Measurements from ENCODE around the gene TBPL2. TPM values are rescaled to one million over a fixed set of nuclear protein-coding genes. Genes with fewer than 3 reads are reported as not detected.
A peak's percentile ranks its signal among the peaks of the same experiment; 100 is the strongest.

TBPL2 gene
- total RNA-seq, 1 experiment from 2014 or later: not detected

DNA sequence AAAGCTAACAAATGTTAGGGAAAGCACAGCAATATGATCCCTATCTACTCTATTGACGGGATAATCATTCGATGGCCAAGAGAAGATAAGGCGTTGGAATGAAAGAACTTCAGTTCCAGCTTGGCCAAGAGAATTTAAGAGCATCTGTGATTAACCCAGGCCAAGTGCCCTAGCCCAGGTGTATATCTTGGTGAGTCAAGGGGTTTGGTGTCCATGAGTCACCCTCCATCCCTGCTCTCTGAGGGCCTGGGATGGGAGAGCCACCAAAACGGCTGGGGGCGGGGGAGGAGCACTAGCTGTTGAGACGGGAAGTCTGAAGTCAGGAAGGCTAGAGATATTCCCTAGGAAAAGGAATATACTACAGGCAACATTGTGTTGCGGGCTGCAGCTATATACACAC is 13.0 kb downstream of the TBPL2 start:
- Histone ChIP-seq H3K36me3 (ENCODE audit: control insufficient read depth in 1 of 2, insufficient read depth in 2 of 2, low read length in 2 of 2) (no peaks in the 10 kb centered on the region), H3K9ac (ENCODE audit: low read length) (peak overlapping the region; percentile 35), H3K9me3 (ENCODE audit: control insufficient read depth in 1 of 2, insufficient read depth in 1 of 2, low read depth in 1 of 2, low read length in 2 of 2) (no peaks in the 10 kb centered on the region), H3K79me2 (ENCODE audit: insufficient read depth, low read length) (no peaks in the 10 kb centered on the region), H3K4me1 (ENCODE audit: control insufficient read depth in 1 of 2, insufficient read depth in 2 of 2, low read length in 2 of 2) (peaks cover 7 to 21% of the 10 kb centered on the region in 2 experiments), H3K4me3 (replicated peaks in 1 of 2; ENCODE audit: low read depth in 1 of 2, low read length in 2 of 2) (peak overlapping the region; percentile 19 to 32), H4K20me1 (ENCODE audit: insufficient read depth) (no peaks in the 10 kb centered on the region), H3K27ac (ENCODE audit: low read depth, low read length) (no peak overlapping the region), H2AFZ (ENCODE audit: low read depth, low read length, poor library complexity, severe bottlenecking) (peak overlapping the region; percentile 93), H3K9me2 (ENCODE audit: insufficient read depth) (no peaks in the 10 kb centered on the region), H3K4me2 (ENCODE audit: low read length) (peak overlapping the region; percentile 65), H3K27me3 (ENCODE audit: insufficient read depth, low read length) (no peaks in the 10 kb centered on the region)
- peak; percentile 70 for DNase-seq (ENCODE audit: low read depth, low spot score)
- RAD21 ChIA-PET (ENCODE audit: low non-redundant PET in 1 of 2, low total read pairs in 2 of 2, uncharacterized antibody in 2 of 2, unreplicated experiment in 2 of 2): interaction anchor here in 1 of 2 experiments (0.7 to 0.9 kb wide), 2 partner anchors 11 to 135 kb away, joined by 3 read pairs; no protein-coding TSS in a partner anchor
- POLR2A ChIA-PET: interaction anchor here (0.7 to 1.7 kb wide), 6 partner anchors 11 to 324 kb away, joined by 3 to 7 read pairs (median 3); no protein-coding TSS in a partner anchor
- CTCF ChIA-PET: interaction anchor here (0.9 to 3.8 kb wide), 7 partner anchors 9 to 157 kb away, joined by 3 to 17 read pairs (median 5); no protein-coding TSS in a partner anchor
- BruUV-seq (replicated peaks): no TSS peak
- TF ChIP-seq FOSL1 (IDR thresholded peaks at IDR 0.05; ENCODE audit: low read depth) (peak; percentile 80), SRF (IDR thresholded peaks at IDR 0.05; ENCODE audit: low read depth) (no peak), CBX3 (IDR thresholded peaks at IDR 0.05; ENCODE audit: low read depth) (peak; percentile 61; the same call in 1 of the 2 replicates), YY1 (IDR thresholded peaks at IDR 0.05; ENCODE audit: extremely low read depth, insufficient replicate concordance, low read depth, low read length) (peak; percentile 5), EZH2phosphoT487 (IDR thresholded peaks at IDR 0.05; ENCODE audit: borderline replicate concordance) (no peak), POLR2AphosphoS5 (IDR thresholded peaks at IDR 0.05; ENCODE audit: low read depth, low read length) (no peak), JUND (IDR thresholded peaks at IDR 0.05) (peak; percentile 76)
- TF ChIP-seq, protein P1, sequence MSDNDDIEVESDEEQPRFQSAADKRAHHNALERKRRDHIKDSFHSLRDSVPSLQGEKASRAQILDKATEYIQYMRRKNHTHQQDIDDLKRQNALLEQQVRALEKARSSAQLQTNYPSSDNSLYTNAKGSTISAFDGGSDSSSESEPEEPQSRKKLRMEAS (IDR thresholded peaks at IDR 0.05): no peak
- peak; percentile 91 for ATAC-seq
- intact Hi-C loops (cut with micrococcal nuclease): no loop called here

DNA sequence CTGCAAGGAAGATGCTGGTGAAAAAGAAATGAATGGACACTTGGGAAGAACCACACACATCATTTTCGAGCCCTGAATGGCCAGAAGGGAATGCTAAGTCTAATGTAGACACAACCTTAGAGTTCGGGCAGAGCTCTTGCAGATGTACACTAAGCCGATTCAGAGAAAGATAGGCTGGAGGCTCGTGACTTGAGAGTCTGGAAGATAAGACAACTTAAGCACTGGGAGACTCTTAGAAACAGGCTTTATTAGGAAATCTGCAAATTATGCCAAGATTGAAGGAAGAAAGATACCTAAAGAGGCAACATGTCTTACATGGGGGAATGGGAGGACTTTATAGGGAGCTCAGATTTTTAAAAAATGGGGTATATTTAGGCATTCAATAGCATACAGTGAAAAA is 13.5 kb downstream of the TBPL2 start:
- no TSS peak for BruUV-seq (replicated peaks)
- Histone ChIP-seq H3K79me2 (ENCODE audit: insufficient read depth, low read length) (no peaks in the 10 kb centered on the region), H4K20me1 (ENCODE audit: insufficient read depth) (no peaks in the 10 kb centered on the region), H3K4me1 (ENCODE audit: control insufficient read depth in 1 of 2, insufficient read depth in 2 of 2, low read length in 2 of 2) (peaks cover 7 to 21% of the 10 kb centered on the region in 2 experiments), H3K9ac (ENCODE audit: low read length) (no peak overlapping the region; the same call in 1 of the 2 replicates), H3K27ac (ENCODE audit: low read depth, low read length) (no peak overlapping the region), H3K27me3 (ENCODE audit: insufficient read depth, low read length) (no peaks in the 10 kb centered on the region), H3K4me2 (ENCODE audit: low read length) (peak overlapping the region; percentile 65), H3K36me3 (ENCODE audit: control insufficient read depth in 1 of 2, insufficient read depth in 2 of 2, low read length in 2 of 2) (no peaks in the 10 kb centered on the region), H3K4me3 (replicated peaks in 1 of 2; ENCODE audit: low read depth in 1 of 2, low read length in 2 of 2) (no peak overlapping the region), H3K9me3 (ENCODE audit: control insufficient read depth in 1 of 2, insufficient read depth in 1 of 2, low read depth in 1 of 2, low read length in 2 of 2) (no peaks in the 10 kb centered on the region), H2AFZ (ENCODE audit: low read depth, low read length, poor library complexity, severe bottlenecking) (peak overlapping the region; percentile 93), H3K9me2 (ENCODE audit: insufficient read depth) (no peaks in the 10 kb centered on the region)
- POLR2A ChIA-PET: interaction anchor here (0.8 to 1.7 kb wide), 4 partner anchors 10 to 22 kb away, joined by 3 to 4 read pairs (median 3); no protein-coding TSS in a partner anchor
- TF ChIP-seq POLR2A (IDR thresholded peaks at IDR 0.05; ENCODE audit: borderline replicate concordance, extremely low read depth, insufficient read depth, insufficient read length) (no peak), JUND (IDR thresholded peaks at IDR 0.05) (no peak), EZH2 (IDR thresholded peaks at IDR 0.05) (no peak), YY1 (IDR thresholded peaks at IDR 0.05; ENCODE audit: extremely low read depth, insufficient replicate concordance, low read depth, low read length) (no peak), TCF7L2 (IDR thresholded peaks at IDR 0.05; ENCODE audit: borderline replicate concordance, extremely low read depth, insufficient read depth, insufficient read length) (no peak), ZFX (IDR thresholded peaks at IDR 0.05) (no peak), ATF3 (IDR thresholded peaks at IDR 0.05) (no peak), EGR1 (IDR thresholded peaks at IDR 0.05; ENCODE audit: low read depth) (no peak), FOSL1 (IDR thresholded peaks at IDR 0.05; ENCODE audit: low read depth) (no peak)
- TF ChIP-seq, protein P1 (IDR thresholded peaks at IDR 0.05): no peak
- intact Hi-C loops (cut with micrococcal nuclease): no loop called here
- CTCF ChIA-PET: interaction anchor here (1.0 to 3.8 kb wide), 5 partner anchors 8 to 19 kb away, joined by 3 to 17 read pairs (median 6); no protein-coding TSS in a partner anchor
- ATAC-seq (no peak), DNase-seq (ENCODE audit: low read depth, low spot score) (no peak)
- RAD21 ChIA-PET (ENCODE audit: low non-redundant PET in 1 of 2, low total read pairs in 2 of 2, uncharacterized antibody in 2 of 2, unreplicated experiment in 2 of 2): interaction anchor here in 1 of 2 experiments (0.7 kb wide), 1 partner anchor 135 kb away, joined by 3 read pairs; no protein-coding TSS in a partner anchor
